ENCODE measurements around the gene IER2. TPM values are rescaled to one million over a fixed set of nuclear protein-coding genes. Genes with fewer than 3 reads are reported as not detected.

IER2 gene
- polyA plus RNA-seq, 1 donor from 2014 or later = 23.3 TPM

- no peak overlapping the region for H2AFZ ChIP-seq (ENCODE audit: low read depth, low read length)
- peaks cover 9% of the 10 kb centered on the region for H3K27me3 ChIP-seq (ENCODE audit: insufficient read depth, low read depth, low read length)
- no peak overlapping the region for H3K4me3 ChIP-seq (ENCODE audit: low read length)
- no peak overlapping the region for H3K27ac ChIP-seq (ENCODE audit: low read length)
- H3K36me3 ChIP-seq (ENCODE audit: insufficient read depth, low read length) = no peaks in the 10 kb centered on the region
- no peaks in the 10 kb centered on the region for H3K79me2 ChIP-seq (replicated peaks; ENCODE audit: insufficient read depth, low read length)
- no peaks in the 10 kb centered on the region for H4K20me1 ChIP-seq (ENCODE audit: insufficient read depth)
- peak overlapping the region; percentile 23 for H3K9ac ChIP-seq (ENCODE audit: low read length)
- no peaks in the 10 kb centered on the region for H3K9me3 ChIP-seq (ENCODE audit: low read length)
- no peaks in the 10 kb centered on the region for H3F3A ChIP-seq (ENCODE audit: insufficient read depth, low read length, poor library complexity, severe bottlenecking)
- TF ChIP-seq POLR2AphosphoS5 (IDR thresholded peaks at IDR 0.05) = no peak
- TF ChIP-seq MXI1 (conservative IDR thresholded peaks at IDR 0.05; ENCODE audit: poor library complexity, severe bottlenecking) = no peak
- no peak for TF ChIP-seq CTCF (IDR thresholded peaks at IDR 0.05; ENCODE audit: poor library complexity, severe bottlenecking)
- no peak for TF ChIP-seq TAF1 (IDR thresholded peaks at IDR 0.05; ENCODE audit: low read depth)
- no peaks in the 10 kb centered on the region for H3K9me2 ChIP-seq (ENCODE audit: insufficient read depth, low read length)
- no peak overlapping the region for H3K4me2 ChIP-seq (ENCODE audit: low read length)
These were observed 13.6 kb downstream of the IER2 start for GRCh38 chr19:13163609-13164342.

DNA sequence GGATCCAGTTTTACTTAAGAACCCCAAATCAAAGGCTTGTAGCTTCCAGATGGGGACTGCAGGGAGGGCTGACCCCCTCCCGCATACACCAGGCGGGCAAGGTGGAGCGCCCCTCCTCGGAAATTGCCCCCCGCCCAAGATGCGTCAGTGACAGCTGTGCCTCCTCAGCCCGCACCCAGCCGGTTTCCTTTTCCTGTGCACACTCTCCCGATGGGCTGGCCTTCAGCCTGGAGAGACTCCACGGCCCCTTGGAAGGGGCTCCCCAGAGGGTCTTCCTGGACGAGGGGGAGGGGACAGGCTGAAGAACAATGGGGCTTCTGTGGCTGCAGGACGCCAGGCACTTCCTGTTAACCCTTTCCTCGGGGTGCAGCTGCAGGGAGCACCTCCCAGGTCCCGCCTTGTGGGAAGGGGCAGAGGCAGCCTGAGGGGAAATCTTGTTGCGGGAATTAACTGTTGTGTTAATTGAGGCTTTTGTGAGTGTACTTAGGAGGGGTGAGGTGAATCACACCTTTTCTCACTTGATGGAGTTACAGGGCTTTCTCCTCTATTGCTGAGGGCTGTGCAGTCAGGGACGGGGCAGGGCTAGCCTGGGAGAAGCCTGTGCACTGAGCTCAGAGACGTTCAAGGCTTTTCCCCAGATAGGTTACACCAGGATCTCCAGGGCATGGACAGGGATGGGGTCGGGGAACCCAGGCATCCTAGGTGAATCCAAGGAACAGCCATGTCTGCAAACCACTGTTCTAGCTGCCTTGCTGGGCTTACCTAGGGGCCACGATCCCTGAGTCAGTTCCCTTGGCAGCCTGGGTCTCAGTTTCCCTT, 14.3 kb downstream of the IER2 start:
- Histone ChIP-seq H3K9me3 (ENCODE audit: low read length) (no peaks in the 10 kb centered on the region), H3F3A (ENCODE audit: insufficient read depth, low read length, poor library complexity, severe bottlenecking) (no peaks in the 10 kb centered on the region), H3K27ac (ENCODE audit: low read length) (no peak overlapping the region), H4K20me1 (ENCODE audit: insufficient read depth) (no peaks in the 10 kb centered on the region), H3K79me2 (replicated peaks; ENCODE audit: insufficient read depth, low read length) (no peaks in the 10 kb centered on the region), H2AFZ (ENCODE audit: low read depth, low read length) (no peak overlapping the region), H3K4me2 (ENCODE audit: low read length) (no peak overlapping the region), H3K27me3 (ENCODE audit: insufficient read depth, low read depth, low read length) (peaks cover 9% of the 10 kb centered on the region), H3K36me3 (ENCODE audit: insufficient read depth, low read length) (no peaks in the 10 kb centered on the region), H3K4me3 (ENCODE audit: low read length) (no peak overlapping the region), H3K9me2 (ENCODE audit: insufficient read depth, low read length) (no peaks in the 10 kb centered on the region), H3K9ac (ENCODE audit: low read length) (peak overlapping the region; percentile 23)
- TF ChIP-seq RAD21 (conservative IDR thresholded peaks at IDR 0.05) (no peak), SMC3 (conservative IDR thresholded peaks at IDR 0.05; ENCODE audit: poor library complexity) (no peak), EP300 (conservative IDR thresholded peaks at IDR 0.05; ENCODE audit: poor library complexity, severe bottlenecking) (no peak), EZH2 (IDR thresholded peaks at IDR 0.05; ENCODE audit: borderline replicate concordance, insufficient read depth, low read length, poor library complexity, severe bottlenecking) (no peak), CTCF (IDR thresholded peaks at IDR 0.05; ENCODE audit: poor library complexity, severe bottlenecking) (no peak), TAF1 (IDR thresholded peaks at IDR 0.05; ENCODE audit: low read depth) (no peak), REST (IDR thresholded peaks at IDR 0.05; ENCODE audit: borderline replicate concordance) (no peak), POLR2AphosphoS5 (IDR thresholded peaks at IDR 0.05) (no peak)
